CD1c-positive myeloid dendritic cell (primary cell): ENCODE results near the gene LILRB2.
"Not testable (repeated sequence)": the region's sequence is repeated elsewhere in the genome, so short reads cannot be mapped to it uniquely, and the experiment has no call there.

Source experiments
- DNase-seq: peaks from one replicate; pipeline ENCODE4 v3.0.0-alpha.2; 2016; ENCODE audit errors: extremely low spot score

LILRB2 gene

GRCh38 chr19:54240372-54241336 lies 40.3 kb downstream of the LILRB2 start:
- DNase-seq: not testable (repeated sequence)

GRCh38 chr19:54239491-54240371 lies 41.2 kb downstream of the LILRB2 start:
- DNase-seq: not testable (repeated sequence)

GRCh38 chr19:54233941-54234340 lies 47.0 kb downstream of the LILRB2 start:
- DNase-seq: no peak

- peak; percentile 87 for DNase-seq
Observed at GRCh38 chr19:54231077-54231931, 49.6 kb downstream of the LILRB2 start.

GRCh38 chr19:54230031-54230430 lies 50.9 kb downstream of the LILRB2 start:
- no peak for DNase-seq

GRCh38 chr19:54229146-54229545 lies 51.8 kb downstream of the LILRB2 start:
- no peak for DNase-seq

GRCh38 chr19:54224619-54225018 lies 56.3 kb downstream of the LILRB2 start:
- DNase-seq: not testable (repeated sequence)

- not testable (repeated sequence) for DNase-seq
Observed at GRCh38 chr19:54223937-54224281, 57.0 kb downstream of the LILRB2 start.
